Superior temporal gyrus (tissue), 1 donor: Measurements from ENCODE around the gene MDM4.
"Not testable (repeated sequence)": the region's sequence is repeated elsewhere in the genome, so short reads cannot be mapped to it uniquely, and the experiment has no call there.

Source experiments
- DNase-seq: peaks from one replicate; pipeline ENCODE4 v3.0.0-alpha.2; 2016; ENCODE audit errors: extremely low spot score

MDM4 gene

GRCh38 chr1:204514828-204515227, 1.4 kb upstream of the MDM4 start:
- no peak for DNase-seq

- DNase-seq = not testable (repeated sequence)
Measured at GRCh38 chr1:204517382-204517781, 1.2 kb downstream of the MDM4 start.

- DNase-seq = no peak
Measured at GRCh38 chr1:204520834-204521709, 4.9 kb downstream of the MDM4 start.

GRCh38 chr1:204521941-204522521, 5.8 kb downstream of the MDM4 start:
- not testable (repeated sequence) for DNase-seq

GRCh38 chr1:204523605-204524215, 7.5 kb downstream of the MDM4 start:
- no peak for DNase-seq

GRCh38 chr1:204524986-204525385, 8.8 kb downstream of the MDM4 start:
- DNase-seq = no peak

- no peak for DNase-seq
Measured at GRCh38 chr1:204528241-204528640, 12.0 kb downstream of the MDM4 start.

GRCh38 chr1:204528677-204529076, 12.5 kb downstream of the MDM4 start:
- DNase-seq = no peak

- no peak for DNase-seq
Measured at GRCh38 chr1:204529371-204529895, 13.2 kb downstream of the MDM4 start.

- DNase-seq = no peak
Measured at GRCh38 chr1:204530932-204531331, 14.7 kb downstream of the MDM4 start.

- no peak for DNase-seq
Measured at GRCh38 chr1:204532832-204533231, 16.6 kb downstream of the MDM4 start.

GRCh38 chr1:204541626-204542025, 25.4 kb downstream of the MDM4 start:
- no peak for DNase-seq

- no peak for DNase-seq
Measured at GRCh38 chr1:204544321-204544720, 28.1 kb downstream of the MDM4 start.

GRCh38 chr1:204545202-204545601, 29.0 kb downstream of the MDM4 start:
- DNase-seq = no peak

GRCh38 chr1:204545881-204546280, 29.7 kb downstream of the MDM4 start:
- DNase-seq = no peak

- DNase-seq = no peak
Measured at GRCh38 chr1:204548265-204548664, 32.1 kb downstream of the MDM4 start.

GRCh38 chr1:204549313-204549712, 33.1 kb downstream of the MDM4 start:
- no peak for DNase-seq

- no peak for DNase-seq
Measured at GRCh38 chr1:204550926-204551325, 34.7 kb downstream of the MDM4 start.

- no peak for DNase-seq
Measured at GRCh38 chr1:204556458-204557052, 40.3 kb downstream of the MDM4 start.

- DNase-seq = no peak
Measured at GRCh38 chr1:204558467-204558866, 42.3 kb downstream of the MDM4 start.

- not testable (repeated sequence) for DNase-seq
Measured at GRCh38 chr1:204560002-204560401, 43.8 kb downstream of the MDM4 start.

- DNase-seq = no peak
Measured at GRCh38 chr1:204560590-204561150, 44.5 kb downstream of the MDM4 start.
